Type B pancreatic cell (in vitro differentiated cells): ENCODE data around the gene DOP1A. TPM values are rescaled to one million over a fixed set of nuclear protein-coding genes. Genes with fewer than 3 reads are reported as not detected.

Experiments
- DNase-seq: peaks from one replicate; pipeline ENCODE4 v3.0.0; 2021; ENCODE audit warnings: mixed read lengths; ENCODE audit not compliant: unreplicated experiment; ENCODE audit errors: extremely low spot score
- H3K27ac Mint-ChIP-seq: 2 replicates; pipeline ENCODE4 v1.8.0; 2021; ENCODE audit warnings: mild to moderate bottlenecking, mixed read lengths
- H3K27me3 Mint-ChIP-seq: 2 replicates; pipeline ENCODE4 v1.8.0; 2021; ENCODE audit warnings: mixed read lengths
- H3K36me3 Mint-ChIP-seq: 2 replicates; pipeline ENCODE4 v1.8.0; 2021; ENCODE audit warnings: mixed read lengths
- H3K4me1 Mint-ChIP-seq: one replicate; pipeline ENCODE4 v1.8.0; 2021; ENCODE audit warnings: mixed read lengths; ENCODE audit not compliant: unreplicated experiment
- H3K4me3 Mint-ChIP-seq: 2 replicates; pipeline ENCODE4 v1.8.0; 2021; ENCODE audit warnings: mild to moderate bottlenecking, mixed read lengths
- H3K9me3 Mint-ChIP-seq: 2 replicates; pipeline ENCODE4 v1.8.0; 2021; ENCODE audit warnings: mixed read lengths
- total RNA-seq: library from RNA; stranded (reverse); gene quantifications from 2 replicates; pipeline ENCODE4 v1.2.1, GENCODE V29; 2021; ENCODE audit warnings: low replicate concordance
- TF ChIP-seq, protein P1 (sequence below): fragments of 200-600 bp; sonication (generic); conservative IDR thresholded peaks from 2 replicates; pipeline ENCODE4 v1.5.0; 2021; ENCODE audit warnings: antibody characterized with exemption, mild to moderate bottlenecking

Gene DOP1A
- total RNA-seq, 1 donor from 2014 or later, result 30.1 TPM

DNA sequence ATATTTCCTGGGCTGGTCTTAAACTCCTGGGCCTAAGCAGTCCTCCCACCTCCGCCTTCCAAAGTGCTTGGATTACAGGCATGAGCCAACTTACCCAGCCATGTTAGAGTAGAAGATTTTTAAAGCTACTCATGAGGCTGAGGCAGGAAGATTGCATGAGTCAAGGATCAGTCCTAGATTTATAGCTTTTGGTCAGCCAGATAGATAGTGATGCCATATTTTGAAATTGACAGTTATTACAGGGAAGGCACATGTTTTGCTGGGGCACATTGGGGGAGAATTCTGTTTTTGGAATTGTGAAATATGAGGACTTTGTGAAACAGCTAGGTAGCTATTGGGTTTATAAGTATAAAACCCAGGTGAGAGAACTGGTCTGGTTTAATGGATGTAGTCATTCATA, 40.9 kb downstream of the DOP1A start:
- no peak for DNase-seq
- no peak overlapping the region for H3K4me3 Mint-ChIP-seq
- H3K36me3 Mint-ChIP-seq, result peaks cover 27% of the 10 kb centered on the region
- H3K27me3 Mint-ChIP-seq, result no peaks in the 10 kb centered on the region
- TF ChIP-seq, protein P1, sequence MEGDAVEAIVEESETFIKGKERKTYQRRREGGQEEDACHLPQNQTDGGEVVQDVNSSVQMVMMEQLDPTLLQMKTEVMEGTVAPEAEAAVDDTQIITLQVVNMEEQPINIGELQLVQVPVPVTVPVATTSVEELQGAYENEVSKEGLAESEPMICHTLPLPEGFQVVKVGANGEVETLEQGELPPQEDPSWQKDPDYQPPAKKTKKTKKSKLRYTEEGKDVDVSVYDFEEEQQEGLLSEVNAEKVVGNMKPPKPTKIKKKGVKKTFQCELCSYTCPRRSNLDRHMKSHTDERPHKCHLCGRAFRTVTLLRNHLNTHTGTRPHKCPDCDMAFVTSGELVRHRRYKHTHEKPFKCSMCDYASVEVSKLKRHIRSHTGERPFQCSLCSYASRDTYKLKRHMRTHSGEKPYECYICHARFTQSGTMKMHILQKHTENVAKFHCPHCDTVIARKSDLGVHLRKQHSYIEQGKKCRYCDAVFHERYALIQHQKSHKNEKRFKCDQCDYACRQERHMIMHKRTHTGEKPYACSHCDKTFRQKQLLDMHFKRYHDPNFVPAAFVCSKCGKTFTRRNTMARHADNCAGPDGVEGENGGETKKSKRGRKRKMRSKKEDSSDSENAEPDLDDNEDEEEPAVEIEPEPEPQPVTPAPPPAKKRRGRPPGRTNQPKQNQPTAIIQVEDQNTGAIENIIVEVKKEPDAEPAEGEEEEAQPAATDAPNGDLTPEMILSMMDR, result no peak
- peaks cover 5% of the 10 kb centered on the region for H3K9me3 Mint-ChIP-seq
- H3K27ac Mint-ChIP-seq, result no peak overlapping the region
- H3K4me1 Mint-ChIP-seq, result no peaks in the 10 kb centered on the region

GRCh38 chr6:83113258-83113657, 45.8 kb downstream of the DOP1A start:
- no peak overlapping the region for H3K4me3 Mint-ChIP-seq

DNA sequence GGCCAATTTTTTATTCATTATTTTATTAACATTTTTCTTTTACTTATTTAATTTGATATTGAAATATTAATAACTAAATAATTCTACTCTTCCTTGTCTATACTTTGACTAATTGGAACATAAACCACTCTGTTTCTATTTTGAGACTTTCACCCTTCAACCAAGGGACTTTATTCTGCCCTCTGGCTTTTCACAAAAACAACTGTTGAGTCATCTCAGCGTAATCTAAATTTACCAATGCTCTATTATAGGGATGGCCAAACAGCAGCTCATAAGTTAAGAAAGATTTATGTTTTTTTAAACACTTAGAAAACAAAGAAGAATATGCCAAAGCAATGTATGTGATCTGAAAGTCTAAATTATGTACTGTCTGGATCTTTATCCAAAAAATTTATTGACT, 46.7 kb downstream of the DOP1A start:
- TF ChIP-seq, protein P1, result no peak
- H3K27me3 Mint-ChIP-seq, result no peaks in the 10 kb centered on the region
- H3K9me3 Mint-ChIP-seq, result no peaks in the 10 kb centered on the region
- peaks cover 7% of the 10 kb centered on the region for H3K36me3 Mint-ChIP-seq
- no peak overlapping the region for H3K4me3 Mint-ChIP-seq
- no peak overlapping the region for H3K27ac Mint-ChIP-seq
- no peaks in the 10 kb centered on the region for H3K4me1 Mint-ChIP-seq
- DNase-seq, result no peak

More at GRCh38 chr6:83113258-83113657, 45.8 kb downstream of the DOP1A start:
- Mint-ChIP-seq H3K36me3 (peaks cover 10% of the 10 kb centered on the region), H3K27me3 (no peaks in the 10 kb centered on the region), H3K9me3 (no peaks in the 10 kb centered on the region), H3K27ac (no peak overlapping the region), H3K4me1 (no peaks in the 10 kb centered on the region)
- TF ChIP-seq, protein P1, result no peak
- no peak for DNase-seq

DNA sequence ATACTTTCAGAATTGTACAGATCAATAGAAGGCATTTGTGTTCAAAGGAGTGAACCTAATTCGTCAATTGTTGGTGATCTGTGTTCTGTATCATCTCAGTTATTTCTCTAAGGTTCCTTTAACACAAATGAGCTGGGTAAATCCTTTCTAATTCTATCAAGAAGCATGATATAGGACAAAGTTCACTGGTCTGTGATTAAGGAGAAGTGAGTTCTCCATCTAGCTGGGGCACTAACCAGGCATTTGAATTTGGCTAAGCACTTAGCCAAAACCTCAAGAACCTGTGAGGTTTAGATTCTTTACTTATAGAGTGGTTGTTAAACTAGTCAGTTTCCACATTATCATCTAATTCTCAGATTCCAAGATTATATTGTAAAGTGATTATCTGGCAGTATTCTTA, 50.3 kb downstream of the DOP1A start:
- H3K4me3 Mint-ChIP-seq, result no peak overlapping the region
- no peaks in the 10 kb centered on the region for H3K27me3 Mint-ChIP-seq
- no peak overlapping the region for H3K27ac Mint-ChIP-seq
- H3K36me3 Mint-ChIP-seq, result peaks cover 3% of the 10 kb centered on the region
- no peaks in the 10 kb centered on the region for H3K4me1 Mint-ChIP-seq
- no peak for DNase-seq
- H3K9me3 Mint-ChIP-seq, result no peaks in the 10 kb centered on the region
- TF ChIP-seq, protein P1, result no peak

DNA sequence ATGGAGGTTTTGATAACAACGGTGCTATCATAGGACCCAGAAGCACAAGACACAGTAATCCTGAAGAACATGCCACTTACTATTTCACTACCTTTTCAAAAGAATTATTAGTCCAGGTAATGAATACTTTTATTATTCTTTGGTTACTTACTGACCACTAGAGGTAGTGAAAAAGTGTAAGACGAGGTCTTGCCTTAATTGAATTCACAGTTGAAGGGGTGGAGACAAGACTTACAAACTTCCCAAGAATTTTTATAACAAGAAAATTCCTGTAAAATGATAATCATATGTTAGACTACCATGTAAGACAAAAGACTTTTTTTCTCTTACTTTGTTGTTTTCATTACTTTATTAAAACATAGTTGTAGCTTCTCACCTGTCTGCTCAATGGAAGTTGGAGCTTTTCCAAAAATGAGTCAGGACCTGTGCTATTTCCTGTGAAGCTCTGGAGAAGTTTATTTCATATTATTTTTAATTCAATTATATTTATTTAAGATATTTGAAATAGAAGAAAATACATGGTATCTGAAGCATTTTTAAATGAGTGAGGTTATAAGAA, 52.4 kb downstream of the DOP1A start:
- no peak overlapping the region for H3K4me3 Mint-ChIP-seq
- no peak for DNase-seq
- TF ChIP-seq, protein P1, result no peak
- no peaks in the 10 kb centered on the region for H3K27me3 Mint-ChIP-seq
- H3K9me3 Mint-ChIP-seq, result no peaks in the 10 kb centered on the region
- peaks cover 8% of the 10 kb centered on the region for H3K36me3 Mint-ChIP-seq
- no peaks in the 10 kb centered on the region for H3K4me1 Mint-ChIP-seq
- H3K27ac Mint-ChIP-seq, result no peak overlapping the region

- Mint-ChIP-seq H3K36me3 (peaks cover 23% of the 10 kb centered on the region), H3K4me3 (no peak overlapping the region), H3K9me3 (no peaks in the 10 kb centered on the region)
Observed at GRCh38 chr6:83124553-83124952, 57.1 kb downstream of the DOP1A start.

More at GRCh38 chr6:83124553-83124952, 57.1 kb downstream of the DOP1A start:
- Mint-ChIP-seq H3K27ac (no peak overlapping the region), H3K4me1 (no peaks in the 10 kb centered on the region), H3K27me3 (no peaks in the 10 kb centered on the region)
- TF ChIP-seq, protein P1, result no peak
- no peak for DNase-seq
